Tibial nerve (tissue), 4 donors: ENCODE results near the gene EBLN2. TPM values are rescaled to one million over a fixed set of nuclear protein-coding genes. Genes with fewer than 3 reads are reported as not detected.

Experiments used
- DNase-seq, 2 donors: peaks; one replicate each; pipeline ENCODE4 v3.0.0-alpha.2; 2019; ENCODE audit warnings: low spot score in 2 of 2
- H3K27ac ChIP-seq, 4 donors: fragments of 200-600 bp; sonication (generic) in 3 of 4; one replicate each; pipeline ENCODE4 v1.5.1; 2017 to 2019; ENCODE audit warnings: mild to moderate bottlenecking in 1 of 4
- H3K27me3 ChIP-seq, 2 donors: fragments of 200-600 bp; sonication (generic) in 1 of 2; one replicate each; pipeline versions ENCODE4 v1.5.1 to v1.6.0; 2017 to 2019
- H3K36me3 ChIP-seq, 3 donors: fragments of 200-600 bp; sonication (generic); one replicate each; pipeline ENCODE4 v1.5.1; 2018 to 2019
- H3K4me1 ChIP-seq, 4 donors: fragments of 200-600 bp; sonication (generic) in 3 of 4; one replicate each; pipeline ENCODE4 v1.5.1; 2017 to 2019
- H3K4me3 ChIP-seq, 4 donors: fragments of 200-600 bp; sonication (generic) in 3 of 4; one replicate each; pipeline ENCODE4 v1.5.1; 2017 to 2019; ENCODE audit warnings: mild to moderate bottlenecking in 1 of 4, moderate library complexity in 1 of 4
- H3K9me3 ChIP-seq, 4 donors: fragments of 200-600 bp; sonication (generic) in 3 of 4; one replicate each; pipeline ENCODE4 v1.5.1; 2017 to 2019
- EP300 ChIP-seq, 2 donors: sonication (generic); formaldehyde crosslinking; IDR thresholded peaks; one replicate each; pipeline ENCODE4 v1.6.1; 2017; ENCODE audit warnings: antibody characterized with exemption in 2 of 2, mild to moderate bottlenecking in 1 of 2
- POLR2A ChIP-seq, 2 donors: fragments of 450-650 bp; IDR thresholded peaks; one replicate each; pipeline ENCODE4 v1.6.1; 2017; ENCODE audit warnings: antibody characterized with exemption in 2 of 2, mild to moderate bottlenecking in 2 of 2, moderate library complexity in 2 of 2
- WGBS, 2 donors: methylation state at CpG; one replicate each; pipeline ENCODE4 v1.1.5; 2018; 5-methylcytosine and 5-hydroxymethylcytosine counted together
- total RNA-seq, 4 donors: library from RNA; depleted of rRNA; stranded (reverse); fragments of >200 nt; gene quantifications; one replicate each; pipeline ENCODE4 v1.1.0, GENCODE V29; 2016
- TF ChIP-seq, protein P1 (sequence below), 5 experiments: fragments of 200-600 bp in 3 of 5; fragments of 450-650 bp in 2 of 5; sonication (generic) in 3 of 5; IDR thresholded peaks; one replicate each; pipeline ENCODE4 v1.5.1; 2016 to 2019; ENCODE audit warnings: antibody characterized with exemption in 5 of 5, mild to moderate bottlenecking in 3 of 5, moderate library complexity in 2 of 5

The EBLN2 gene
- total RNA-seq, 4 donors from 2014 or later: 11.9 to 16.4 (median 14.9) TPM

DNA sequence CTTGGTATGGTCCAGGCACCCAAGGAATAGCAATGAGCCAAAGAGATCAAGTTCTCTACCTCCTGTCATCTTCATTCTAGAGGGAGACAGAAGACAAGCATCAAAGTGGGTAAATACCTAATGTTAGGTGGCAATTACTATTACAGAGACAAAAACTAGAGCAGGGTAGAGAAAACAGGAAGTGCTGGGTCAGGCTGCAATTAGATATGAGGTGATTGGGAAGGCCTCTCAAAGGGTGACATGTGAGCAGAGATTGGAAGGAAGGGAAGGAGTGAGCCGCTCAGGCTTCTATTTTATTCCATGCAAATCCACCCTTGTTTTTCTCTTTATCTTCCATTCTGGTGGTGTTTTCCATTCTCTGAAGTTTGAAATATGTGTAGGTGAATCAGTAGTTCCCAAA is 37.4 kb downstream of the EBLN2 start:
- 84 to 85% methylated on average over 1 of the region's 1 CpG for WGBS, 2 donors

DNA sequence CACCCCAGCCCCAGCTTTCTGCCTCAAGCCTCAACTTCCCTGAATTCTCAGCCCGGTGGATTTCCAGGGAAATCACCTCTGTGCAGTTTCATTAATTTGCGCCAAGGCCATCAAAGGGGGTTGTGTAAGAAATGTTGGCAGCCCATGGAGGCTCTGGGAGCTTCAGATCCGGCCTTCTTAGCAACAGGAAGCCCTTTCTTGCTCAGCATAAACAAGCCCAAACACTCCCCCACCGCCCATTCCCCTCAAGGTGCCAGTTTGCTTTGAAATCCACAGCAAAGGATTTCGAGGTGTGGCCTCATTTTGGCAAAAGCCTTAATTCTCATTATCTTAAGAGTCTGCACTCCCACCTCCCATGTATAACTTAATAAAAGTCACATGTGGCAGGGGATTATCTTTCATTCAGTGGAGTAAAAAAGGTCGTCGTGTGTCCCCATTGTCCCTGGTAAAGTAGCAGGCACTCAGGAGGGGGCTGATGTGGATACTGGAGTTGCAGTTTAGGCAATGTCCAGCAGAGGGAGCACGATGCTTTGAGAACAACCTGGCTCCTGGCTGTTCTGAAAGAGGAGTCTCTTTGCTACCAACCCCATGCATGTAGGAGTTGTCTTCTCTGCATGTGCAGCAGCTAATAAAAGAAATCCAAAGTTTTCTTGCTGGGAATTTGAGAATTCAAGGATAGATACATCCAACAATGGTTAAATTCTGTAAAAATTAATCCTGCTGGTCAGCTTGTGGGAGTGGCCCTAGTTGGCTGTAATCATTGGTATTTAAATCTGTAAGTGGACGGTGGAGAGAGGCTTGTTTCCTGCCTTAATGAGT is 39.5 kb downstream of the EBLN2 start:
- 27 to 30% methylated on average over 9 of the region's 9 CpGs for WGBS, 2 donors
- DNase-seq: peak; percentile 89 to 96

More for the DNA sequence above, 37.4 kb downstream of the EBLN2 start:
- H3K4me3 ChIP-seq: no peak overlapping the region
- H3K36me3 ChIP-seq: no peaks in the 10 kb centered on the region
- peaks cover 0 to 3% (median 0%) of the 10 kb centered on the region in 4 donors for H3K9me3 ChIP-seq
- H3K4me1 ChIP-seq: peaks cover 0 to 7% (median 0%) of the 10 kb centered on the region in 4 donors
- TF ChIP-seq, protein P1, sequence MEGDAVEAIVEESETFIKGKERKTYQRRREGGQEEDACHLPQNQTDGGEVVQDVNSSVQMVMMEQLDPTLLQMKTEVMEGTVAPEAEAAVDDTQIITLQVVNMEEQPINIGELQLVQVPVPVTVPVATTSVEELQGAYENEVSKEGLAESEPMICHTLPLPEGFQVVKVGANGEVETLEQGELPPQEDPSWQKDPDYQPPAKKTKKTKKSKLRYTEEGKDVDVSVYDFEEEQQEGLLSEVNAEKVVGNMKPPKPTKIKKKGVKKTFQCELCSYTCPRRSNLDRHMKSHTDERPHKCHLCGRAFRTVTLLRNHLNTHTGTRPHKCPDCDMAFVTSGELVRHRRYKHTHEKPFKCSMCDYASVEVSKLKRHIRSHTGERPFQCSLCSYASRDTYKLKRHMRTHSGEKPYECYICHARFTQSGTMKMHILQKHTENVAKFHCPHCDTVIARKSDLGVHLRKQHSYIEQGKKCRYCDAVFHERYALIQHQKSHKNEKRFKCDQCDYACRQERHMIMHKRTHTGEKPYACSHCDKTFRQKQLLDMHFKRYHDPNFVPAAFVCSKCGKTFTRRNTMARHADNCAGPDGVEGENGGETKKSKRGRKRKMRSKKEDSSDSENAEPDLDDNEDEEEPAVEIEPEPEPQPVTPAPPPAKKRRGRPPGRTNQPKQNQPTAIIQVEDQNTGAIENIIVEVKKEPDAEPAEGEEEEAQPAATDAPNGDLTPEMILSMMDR (IDR thresholded peaks at IDR 0.05): no peak
- no peak for TF ChIP-seq EP300 (IDR thresholded peaks at IDR 0.05)
- TF ChIP-seq POLR2A (IDR thresholded peaks at IDR 0.05): no peak
- DNase-seq: no peak
- H3K27ac ChIP-seq: no peak overlapping the region
- H3K27me3 ChIP-seq: no peaks in the 10 kb centered on the region

DNA sequence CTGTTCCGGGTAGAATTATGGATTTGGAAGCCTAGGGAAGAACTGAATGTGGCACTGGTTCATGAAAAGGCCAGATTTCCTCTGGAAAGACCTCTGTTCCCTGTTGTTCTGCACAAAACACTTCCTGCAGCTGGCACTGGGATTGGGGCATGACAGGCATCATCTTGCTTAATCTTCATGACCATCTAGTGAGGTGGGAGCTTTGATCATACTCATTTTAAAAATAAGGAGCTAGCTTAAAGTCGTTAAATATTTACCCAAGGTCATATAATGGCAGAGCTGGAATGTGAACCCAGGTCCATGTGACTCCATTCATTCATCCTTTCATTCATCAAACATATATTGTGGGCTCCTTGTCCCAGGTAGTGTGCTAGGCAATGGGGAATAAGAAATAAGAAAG is 40.4 kb downstream of the EBLN2 start:
- Histone ChIP-seq H3K27me3 (no peaks in the 10 kb centered on the region), H3K27ac (no peak overlapping the region), H3K4me1 (peaks cover 0 to 7% (median 0%) of the 10 kb centered on the region in 4 donors), H3K4me3 (no peak overlapping the region), H3K36me3 (no peaks in the 10 kb centered on the region), H3K9me3 (peaks cover 0 to 3% (median 0%) of the 10 kb centered on the region in 4 donors)
- WGBS, 2 donors: 66 to 69% methylated on average over 2 of the region's 2 CpGs
- TF ChIP-seq EP300 (IDR thresholded peaks at IDR 0.05): no peak
- TF ChIP-seq, protein P1 (IDR thresholded peaks at IDR 0.05): no peak
- TF ChIP-seq POLR2A (IDR thresholded peaks at IDR 0.05): no peak
- DNase-seq: no peak

More for the DNA sequence above, 39.5 kb downstream of the EBLN2 start:
- H3K27ac ChIP-seq: peak overlapping the region in 1 of 4 donors; percentile 10
- H3K4me1 ChIP-seq: peaks cover 0 to 7% (median 0%) of the 10 kb centered on the region in 4 donors
- no peaks in the 10 kb centered on the region for H3K36me3 ChIP-seq
- peaks cover 0 to 3% (median 0%) of the 10 kb centered on the region in 4 donors for H3K9me3 ChIP-seq
- H3K27me3 ChIP-seq: no peaks in the 10 kb centered on the region
- H3K4me3 ChIP-seq: no peak overlapping the region
- TF ChIP-seq POLR2A (IDR thresholded peaks at IDR 0.05) (no peak), EP300 (IDR thresholded peaks at IDR 0.05) (no peak)
- TF ChIP-seq, protein P1 (IDR thresholded peaks at IDR 0.05): peak; percentile 89 to 96 (median 93)

DNA sequence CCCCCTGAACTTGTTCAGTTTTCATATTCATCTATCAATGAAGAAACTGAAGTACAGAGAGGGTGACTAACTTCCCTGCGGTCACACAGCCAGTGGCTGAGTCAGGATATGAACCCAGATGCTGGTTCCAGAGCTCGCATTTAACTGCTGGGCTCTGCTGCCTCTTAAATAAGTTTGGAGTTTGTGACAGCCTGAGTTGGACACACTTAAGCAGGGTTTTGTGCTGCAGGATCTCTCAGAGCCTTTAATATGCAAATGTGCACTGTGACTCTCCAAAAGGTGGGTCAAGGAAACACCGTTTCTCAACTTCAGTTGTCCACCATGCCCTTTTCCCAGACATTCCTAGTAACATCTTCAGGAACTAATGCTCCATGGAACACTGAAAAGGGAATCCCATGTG is 45.8 kb downstream of the EBLN2 start:
- DNase-seq: no peak
- Histone ChIP-seq H3K27ac (no peak overlapping the region), H3K4me1 (no peaks in the 10 kb centered on the region), H3K27me3 (no peaks in the 10 kb centered on the region), H3K4me3 (no peak overlapping the region), H3K36me3 (no peaks in the 10 kb centered on the region), H3K9me3 (no peaks in the 10 kb centered on the region)
- TF ChIP-seq EP300 (IDR thresholded peaks at IDR 0.05) (no peak), POLR2A (IDR thresholded peaks at IDR 0.05) (no peak)
- TF ChIP-seq, protein P1 (IDR thresholded peaks at IDR 0.05): no peak
- 87 to 90% methylated on average over 3 of the region's 3 CpGs for WGBS, 2 donors

DNA sequence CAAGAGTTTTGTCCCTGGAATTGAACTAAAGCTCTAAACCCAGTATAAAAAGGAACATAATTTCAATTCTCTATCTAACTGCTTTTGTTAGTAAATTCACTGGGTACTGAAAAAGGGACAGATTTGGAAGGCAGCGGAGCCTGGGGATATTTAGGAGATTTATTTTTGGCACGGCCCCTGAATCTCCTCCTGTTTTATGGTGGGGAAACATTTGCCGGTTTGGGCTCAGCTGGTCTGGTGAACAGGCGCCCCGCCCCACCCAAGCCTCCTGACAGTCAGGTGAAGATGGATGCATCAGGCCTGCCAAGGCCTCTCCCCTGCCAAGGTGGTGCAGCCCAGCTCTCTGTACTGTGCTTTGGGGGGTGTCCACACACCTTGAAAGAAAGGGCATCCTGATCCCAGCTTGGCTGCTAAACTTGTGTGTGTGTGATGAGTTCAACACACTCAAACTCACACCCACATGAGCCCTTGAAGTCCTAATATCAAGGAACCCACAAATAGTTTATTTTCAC is 46.3 kb downstream of the EBLN2 start:
- Histone ChIP-seq H3K36me3 (no peaks in the 10 kb centered on the region), H3K4me1 (no peaks in the 10 kb centered on the region), H3K9me3 (no peaks in the 10 kb centered on the region), H3K27ac (no peak overlapping the region), H3K4me3 (no peak overlapping the region), H3K27me3 (no peaks in the 10 kb centered on the region)
- 73 to 84% methylated on average over 5 of the region's 5 CpGs for WGBS, 2 donors
- DNase-seq: no peak
- TF ChIP-seq POLR2A (IDR thresholded peaks at IDR 0.05) (no peak), EP300 (IDR thresholded peaks at IDR 0.05) (no peak)
- TF ChIP-seq, protein P1 (IDR thresholded peaks at IDR 0.05): no peak
